22Rv1 (cell line): Measurements from ENCODE around the gene CISD2.
"Not testable (repeated sequence)": the region's sequence is repeated elsewhere in the genome, so short reads cannot be mapped to it uniquely, and the experiment has no call there.

Experiments
- H3K27ac ChIP-seq: fragments of 450-650 bp; 2 replicates; pipeline ENCODE4 v1.5.1; 2017
- ZFX ChIP-seq: fragments of 450-650 bp; IDR thresholded peaks from 2 replicates; pipeline ENCODE4 v1.6.1; 2017; ENCODE audit warnings: antibody characterized with exemption, borderline replicate concordance
- TF ChIP-seq, protein P1 (sequence below): fragments of 450-650 bp; IDR thresholded peaks from 2 replicates; pipeline ENCODE4 v1.5.1; 2017; ENCODE audit warnings: mild to moderate bottlenecking

CISD2 gene

DNA sequence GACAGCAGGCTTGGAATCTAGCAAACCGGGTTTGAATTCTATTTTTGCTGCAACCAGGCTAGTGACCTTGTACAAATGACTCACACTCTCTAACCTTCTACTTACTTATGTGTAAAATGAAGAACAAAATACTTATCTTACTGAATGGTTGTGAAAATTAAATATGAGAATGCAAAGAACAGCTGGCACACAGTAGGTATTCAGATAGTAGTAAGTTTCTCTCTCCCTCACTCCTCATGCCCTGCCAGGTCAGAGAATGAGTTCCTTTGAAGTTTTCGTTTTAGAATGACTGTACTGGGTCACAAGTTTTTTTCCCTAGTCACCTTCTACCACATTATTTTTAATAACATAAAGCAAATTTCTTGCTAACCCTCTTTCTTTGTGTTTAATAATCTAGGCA, 33.0 kb downstream of the CISD2 start:
- TF ChIP-seq, protein P1, sequence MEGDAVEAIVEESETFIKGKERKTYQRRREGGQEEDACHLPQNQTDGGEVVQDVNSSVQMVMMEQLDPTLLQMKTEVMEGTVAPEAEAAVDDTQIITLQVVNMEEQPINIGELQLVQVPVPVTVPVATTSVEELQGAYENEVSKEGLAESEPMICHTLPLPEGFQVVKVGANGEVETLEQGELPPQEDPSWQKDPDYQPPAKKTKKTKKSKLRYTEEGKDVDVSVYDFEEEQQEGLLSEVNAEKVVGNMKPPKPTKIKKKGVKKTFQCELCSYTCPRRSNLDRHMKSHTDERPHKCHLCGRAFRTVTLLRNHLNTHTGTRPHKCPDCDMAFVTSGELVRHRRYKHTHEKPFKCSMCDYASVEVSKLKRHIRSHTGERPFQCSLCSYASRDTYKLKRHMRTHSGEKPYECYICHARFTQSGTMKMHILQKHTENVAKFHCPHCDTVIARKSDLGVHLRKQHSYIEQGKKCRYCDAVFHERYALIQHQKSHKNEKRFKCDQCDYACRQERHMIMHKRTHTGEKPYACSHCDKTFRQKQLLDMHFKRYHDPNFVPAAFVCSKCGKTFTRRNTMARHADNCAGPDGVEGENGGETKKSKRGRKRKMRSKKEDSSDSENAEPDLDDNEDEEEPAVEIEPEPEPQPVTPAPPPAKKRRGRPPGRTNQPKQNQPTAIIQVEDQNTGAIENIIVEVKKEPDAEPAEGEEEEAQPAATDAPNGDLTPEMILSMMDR, result no peak
- TF ChIP-seq ZFX, result no peak

DNA sequence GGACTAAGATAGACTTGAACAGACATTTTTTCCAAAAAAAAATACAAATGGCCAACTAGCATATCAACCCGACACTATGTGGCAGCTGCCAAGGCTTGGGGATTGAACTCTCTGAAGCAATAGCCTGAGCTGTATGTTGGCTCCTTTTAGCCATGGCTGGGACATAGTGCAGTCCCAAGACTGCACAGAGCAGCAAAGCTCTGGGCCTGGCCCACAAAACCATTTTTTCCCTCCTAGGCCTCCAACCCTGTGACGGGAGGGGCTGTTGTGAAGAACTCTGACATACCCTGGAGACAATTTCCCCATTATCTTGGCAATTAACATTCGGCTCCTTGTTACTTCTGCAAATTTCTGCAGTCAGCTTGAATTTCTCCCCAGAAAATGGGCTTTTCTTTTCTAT, 50.1 kb downstream of the CISD2 start:
- H3K27ac ChIP-seq, result no peak overlapping the region
- no peak for TF ChIP-seq ZFX

More for the DNA sequence above, 33.0 kb downstream of the CISD2 start:
- H3K27ac ChIP-seq, result peak overlapping the region; percentile 45; the same call in 1 of the 2 replicates

DNA sequence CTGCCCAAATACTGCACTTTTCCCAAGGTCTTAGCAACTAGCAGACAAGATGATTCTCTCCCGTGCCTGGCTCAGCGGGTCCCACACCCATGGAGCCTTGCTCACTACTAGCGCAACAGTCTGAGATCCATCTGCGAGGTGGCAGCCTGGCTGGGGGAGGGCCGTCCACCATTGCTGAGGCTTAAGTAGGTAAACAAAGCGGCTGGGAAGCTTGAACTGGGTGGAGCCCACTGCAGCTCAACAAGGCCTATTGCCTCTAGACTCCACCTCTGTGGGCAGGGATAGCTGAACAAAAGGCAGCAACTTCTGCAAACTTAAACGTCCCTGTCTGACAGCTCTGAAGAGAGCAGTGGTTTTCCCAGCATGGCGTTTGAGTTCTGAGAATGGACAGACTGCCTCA, 50.9 kb downstream of the CISD2 start:
- H3K27ac ChIP-seq, result not testable (repeated sequence)

DNA sequence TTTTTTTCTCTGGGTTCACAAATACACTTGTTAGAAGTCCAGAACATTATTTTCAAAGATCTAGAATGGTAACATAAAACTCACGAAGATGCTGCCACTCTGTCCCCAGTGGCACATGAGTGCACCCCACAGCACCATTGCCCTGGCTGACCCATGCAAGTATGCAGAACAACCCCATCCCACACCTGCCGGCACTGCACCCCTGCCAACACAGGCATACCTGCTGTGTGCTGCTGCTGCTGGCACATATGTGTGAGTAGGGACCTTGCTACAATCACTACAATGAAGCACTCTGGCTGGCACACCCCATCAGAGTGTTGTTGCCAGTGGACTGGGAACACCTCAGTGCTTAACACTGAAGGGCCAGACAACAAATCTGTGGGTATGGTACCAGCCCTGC, 66.9 kb downstream of the CISD2 start:
- H3K27ac ChIP-seq, result no peak overlapping the region
- TF ChIP-seq, protein P1, result no peak
- no peak for TF ChIP-seq ZFX

DNA sequence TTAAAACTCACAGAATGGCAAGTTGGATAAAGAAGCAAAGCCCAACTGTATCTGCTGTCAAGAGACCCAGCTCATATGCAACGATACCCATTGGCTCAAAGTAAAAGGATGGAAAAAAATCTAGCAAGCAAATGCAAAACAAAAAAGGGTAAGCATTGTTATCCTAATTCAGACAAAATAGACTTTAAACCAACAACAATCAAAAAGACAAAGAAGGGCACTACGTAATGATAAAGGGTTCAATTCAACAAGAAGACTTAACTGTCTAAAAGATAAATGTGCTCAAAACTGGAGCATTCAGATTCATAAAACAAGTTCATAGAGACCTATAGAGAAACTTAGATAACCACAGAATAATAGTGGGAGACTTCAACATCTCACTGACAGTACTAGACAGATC, 69.3 kb downstream of the CISD2 start:
- H3K27ac ChIP-seq, result not testable (repeated sequence)
